ENCODE data around the gene AXL. TPM values are rescaled to one million over a fixed set of nuclear protein-coding genes. Genes with fewer than 3 reads are reported as not detected.

Gene AXL
- total RNA-seq, 2 donors from 2014 or later: 6.2 to 21.4 TPM

- no peaks in the 10 kb centered on the region for H3K4me1 ChIP-seq
- no peaks in the 10 kb centered on the region for H3K27me3 ChIP-seq
- no peaks in the 10 kb centered on the region for H3K9me3 ChIP-seq
- no peak overlapping the region for H3K27ac ChIP-seq
- TF ChIP-seq CTCF (IDR thresholded peaks at IDR 0.05): no peak
- H3K36me3 ChIP-seq: no peaks in the 10 kb centered on the region
- DNase-seq: no peak
- intact Hi-C loops (cut with DNase I): no loop called here
- no peak overlapping the region for H3K9ac ChIP-seq (ENCODE audit: low read depth in 2 of 2, low read length in 2 of 2)
- no peak overlapping the region for H3K4me3 ChIP-seq
These were observed 22.8 kb downstream of the AXL start for GRCh38 chr19:41241859-41242258.

GRCh38 chr19:41244117-41244516 lies 25.1 kb downstream of the AXL start:
- H3K9me3 ChIP-seq: no peaks in the 10 kb centered on the region
- H3K27ac ChIP-seq: no peak overlapping the region
- no peak overlapping the region for H3K9ac ChIP-seq (ENCODE audit: low read depth in 2 of 2, low read length in 2 of 2)
- intact Hi-C loops (cut with DNase I): no loop called here
- no peak overlapping the region for H3K4me3 ChIP-seq
- no peak for DNase-seq
- no peaks in the 10 kb centered on the region for H3K36me3 ChIP-seq
- H3K27me3 ChIP-seq: no peaks in the 10 kb centered on the region
- H3K4me1 ChIP-seq: no peaks in the 10 kb centered on the region
- TF ChIP-seq CTCF (IDR thresholded peaks at IDR 0.05): no peak

GRCh38 chr19:41245843-41246242 lies 26.8 kb downstream of the AXL start:
- H3K4me1 ChIP-seq: no peaks in the 10 kb centered on the region
- no peaks in the 10 kb centered on the region for H3K27me3 ChIP-seq
- TF ChIP-seq CTCF (IDR thresholded peaks at IDR 0.05): no peak
- H3K9me3 ChIP-seq: no peaks in the 10 kb centered on the region
- H3K9ac ChIP-seq (ENCODE audit: low read depth in 2 of 2, low read length in 2 of 2): no peak overlapping the region
- no peak overlapping the region for H3K27ac ChIP-seq
- H3K4me3 ChIP-seq: no peak overlapping the region
- no peak for DNase-seq
- intact Hi-C loops (cut with DNase I): no loop called here
- no peaks in the 10 kb centered on the region for H3K36me3 ChIP-seq

GRCh38 chr19:41248895-41249294 lies 29.9 kb downstream of the AXL start:
- no peaks in the 10 kb centered on the region for H3K4me1 ChIP-seq
- H3K27ac ChIP-seq: no peak overlapping the region
- no peaks in the 10 kb centered on the region for H3K9me3 ChIP-seq
- H3K27me3 ChIP-seq: no peaks in the 10 kb centered on the region
- no peak overlapping the region for H3K4me3 ChIP-seq
- DNase-seq: no peak
- H3K9ac ChIP-seq (ENCODE audit: low read depth in 2 of 2, low read length in 2 of 2): no peak overlapping the region
- H3K36me3 ChIP-seq: no peaks in the 10 kb centered on the region
- no peak for TF ChIP-seq CTCF (IDR thresholded peaks at IDR 0.05)
- intact Hi-C loops (cut with DNase I): no loop called here

GRCh38 chr19:41249707-41250423 lies 30.8 kb downstream of the AXL start:
- no peak overlapping the region for H3K9ac ChIP-seq (ENCODE audit: low read depth in 2 of 2, low read length in 2 of 2)
- no peaks in the 10 kb centered on the region for H3K36me3 ChIP-seq
- no peaks in the 10 kb centered on the region for H3K27me3 ChIP-seq
- H3K4me3 ChIP-seq: no peak overlapping the region
- DNase-seq: no peak
- no peak overlapping the region for H3K27ac ChIP-seq
- H3K9me3 ChIP-seq: no peaks in the 10 kb centered on the region
- no peak for TF ChIP-seq CTCF (IDR thresholded peaks at IDR 0.05)
- intact Hi-C loops (cut with DNase I): loop anchor here (10.0 kb wide), 1 partner anchor 275 kb away; no protein-coding TSS in a partner anchor
- H3K4me1 ChIP-seq: no peaks in the 10 kb centered on the region

Data from colonic mucosa (tissue), 4 donors.